Astrocyte (in vitro differentiated cells and primary cell): ENCODE results near the gene RNU6-1.

Experiments used
- EZH2 ChIP-seq: IDR thresholded peaks from 2 replicates; pipeline ENCODE4 v1.6.1; 2012; ENCODE audit warnings: mild to moderate bottlenecking, low read length, inconsistent platforms; ENCODE audit not compliant: insufficient read depth
- TF ChIP-seq, protein P1 (sequence below): IDR thresholded peaks from 2 replicates; pipeline ENCODE4 v1.5.1; 2011; ENCODE audit warnings: low read depth, mild to moderate bottlenecking, inconsistent platforms, low read length, moderate library complexity; ENCODE audit not compliant: insufficient read depth

- TF ChIP-seq, protein P1, sequence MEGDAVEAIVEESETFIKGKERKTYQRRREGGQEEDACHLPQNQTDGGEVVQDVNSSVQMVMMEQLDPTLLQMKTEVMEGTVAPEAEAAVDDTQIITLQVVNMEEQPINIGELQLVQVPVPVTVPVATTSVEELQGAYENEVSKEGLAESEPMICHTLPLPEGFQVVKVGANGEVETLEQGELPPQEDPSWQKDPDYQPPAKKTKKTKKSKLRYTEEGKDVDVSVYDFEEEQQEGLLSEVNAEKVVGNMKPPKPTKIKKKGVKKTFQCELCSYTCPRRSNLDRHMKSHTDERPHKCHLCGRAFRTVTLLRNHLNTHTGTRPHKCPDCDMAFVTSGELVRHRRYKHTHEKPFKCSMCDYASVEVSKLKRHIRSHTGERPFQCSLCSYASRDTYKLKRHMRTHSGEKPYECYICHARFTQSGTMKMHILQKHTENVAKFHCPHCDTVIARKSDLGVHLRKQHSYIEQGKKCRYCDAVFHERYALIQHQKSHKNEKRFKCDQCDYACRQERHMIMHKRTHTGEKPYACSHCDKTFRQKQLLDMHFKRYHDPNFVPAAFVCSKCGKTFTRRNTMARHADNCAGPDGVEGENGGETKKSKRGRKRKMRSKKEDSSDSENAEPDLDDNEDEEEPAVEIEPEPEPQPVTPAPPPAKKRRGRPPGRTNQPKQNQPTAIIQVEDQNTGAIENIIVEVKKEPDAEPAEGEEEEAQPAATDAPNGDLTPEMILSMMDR = no peak
- no peak for TF ChIP-seq EZH2
Measured at GRCh38 chr15:67841513-67841762, 1.6 kb upstream of the RNU6-1 start.
